Parathyroid adenoma (tissue), 2 donors: ENCODE results near the gene KRT75.

Source experiments
- H2AFZ ChIP-seq: fragments of 300-600 bp; sonication (generic); one replicate; pipeline ENCODE4 v1.7.0; 2017; ENCODE audit warnings: antibody characterized with exemption, mild to moderate bottlenecking
- H3K27ac ChIP-seq: fragments of 300-600 bp; sonication (generic); one replicate; pipeline ENCODE4 v1.7.0; 2017
- H3K27me3 ChIP-seq: fragments of 300-600 bp; sonication (generic); one replicate; pipeline ENCODE4 v1.7.0; 2017; ENCODE audit warnings: low read length; ENCODE audit not compliant: control insufficient read depth, insufficient read depth
- H3K36me3 ChIP-seq: fragments of 300-600 bp; sonication (generic); one replicate; pipeline ENCODE4 v1.7.0; 2017; ENCODE audit warnings: low read length; ENCODE audit not compliant: control insufficient read depth, insufficient read depth
- H3K4me1 ChIP-seq: fragments of 300-600 bp; sonication (generic); one replicate; pipeline ENCODE4 v1.7.0; 2017; ENCODE audit warnings: control low read depth
- H3K4me2 ChIP-seq: fragments of 300-600 bp; sonication (generic); one replicate; pipeline ENCODE4 v1.7.0; 2017; ENCODE audit warnings: low read length
- H3K4me3 ChIP-seq: fragments of 300-600 bp; sonication (generic); one replicate; pipeline ENCODE4 v1.7.0; 2017; ENCODE audit warnings: low read depth, low read length
- H3K79me2 ChIP-seq: fragments of 300-600 bp; sonication (generic); one replicate; pipeline ENCODE4 v1.7.0; 2017; ENCODE audit warnings: control low read depth
- H3K9ac ChIP-seq: fragments of 300-600 bp; sonication (generic); one replicate; pipeline ENCODE4 v1.7.0; 2017; ENCODE audit warnings: mild to moderate bottlenecking
- H3K9me3 ChIP-seq: fragments of 300-600 bp; sonication (generic); one replicate; pipeline ENCODE4 v1.7.0; 2017; ENCODE audit warnings: low read length; ENCODE audit not compliant: control insufficient read depth
- TF ChIP-seq, protein P1 (sequence below): fragments of 300-600 bp; sonication (generic); IDR thresholded peaks from one replicate; pipeline ENCODE4 v1.7.0; 2017; ENCODE audit warnings: antibody characterized with exemption, mild to moderate bottlenecking
- donor health status: primary hyperparathyroidism.

Gene KRT75

DNA sequence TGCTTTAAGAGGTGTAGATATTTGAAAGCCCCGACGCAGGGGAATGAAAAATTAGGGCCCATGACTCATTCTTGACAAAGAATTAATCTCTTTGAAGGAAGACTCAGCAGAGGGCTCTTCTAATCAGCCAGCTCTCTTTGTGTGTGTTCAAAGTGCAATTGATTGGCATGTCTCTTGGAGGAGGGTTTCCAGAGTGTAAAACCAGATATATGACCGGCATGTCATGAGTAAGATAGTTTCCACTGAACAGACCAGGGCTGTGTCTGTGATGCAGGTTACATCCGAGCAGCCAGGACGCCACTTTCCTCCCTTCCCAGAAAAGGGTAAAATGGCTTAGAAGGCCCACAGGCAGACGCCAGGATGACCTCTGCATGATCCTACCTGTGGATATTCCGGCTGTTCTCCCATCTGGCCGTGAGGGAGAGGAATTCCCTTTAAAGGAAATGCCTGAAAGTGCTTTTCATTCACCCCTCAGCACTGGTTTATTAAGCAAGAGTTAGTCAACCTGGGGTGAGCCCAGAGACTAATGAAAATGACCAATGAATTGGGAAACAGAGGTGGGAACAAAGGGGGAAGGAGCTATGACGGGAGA, 7.2 kb upstream of the KRT75 start:
- Histone ChIP-seq H3K9ac (no peak overlapping the region), H3K27me3 (no peaks in the 10 kb centered on the region), H3K4me3 (no peak overlapping the region), H3K4me1 (no peaks in the 10 kb centered on the region), H3K4me2 (no peak overlapping the region), H3K36me3 (no peaks in the 10 kb centered on the region), H3K9me3 (no peaks in the 10 kb centered on the region), H3K79me2 (no peaks in the 10 kb centered on the region), H2AFZ (no peak overlapping the region), H3K27ac (no peak overlapping the region)
- TF ChIP-seq, protein P1, sequence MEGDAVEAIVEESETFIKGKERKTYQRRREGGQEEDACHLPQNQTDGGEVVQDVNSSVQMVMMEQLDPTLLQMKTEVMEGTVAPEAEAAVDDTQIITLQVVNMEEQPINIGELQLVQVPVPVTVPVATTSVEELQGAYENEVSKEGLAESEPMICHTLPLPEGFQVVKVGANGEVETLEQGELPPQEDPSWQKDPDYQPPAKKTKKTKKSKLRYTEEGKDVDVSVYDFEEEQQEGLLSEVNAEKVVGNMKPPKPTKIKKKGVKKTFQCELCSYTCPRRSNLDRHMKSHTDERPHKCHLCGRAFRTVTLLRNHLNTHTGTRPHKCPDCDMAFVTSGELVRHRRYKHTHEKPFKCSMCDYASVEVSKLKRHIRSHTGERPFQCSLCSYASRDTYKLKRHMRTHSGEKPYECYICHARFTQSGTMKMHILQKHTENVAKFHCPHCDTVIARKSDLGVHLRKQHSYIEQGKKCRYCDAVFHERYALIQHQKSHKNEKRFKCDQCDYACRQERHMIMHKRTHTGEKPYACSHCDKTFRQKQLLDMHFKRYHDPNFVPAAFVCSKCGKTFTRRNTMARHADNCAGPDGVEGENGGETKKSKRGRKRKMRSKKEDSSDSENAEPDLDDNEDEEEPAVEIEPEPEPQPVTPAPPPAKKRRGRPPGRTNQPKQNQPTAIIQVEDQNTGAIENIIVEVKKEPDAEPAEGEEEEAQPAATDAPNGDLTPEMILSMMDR: no peak

DNA sequence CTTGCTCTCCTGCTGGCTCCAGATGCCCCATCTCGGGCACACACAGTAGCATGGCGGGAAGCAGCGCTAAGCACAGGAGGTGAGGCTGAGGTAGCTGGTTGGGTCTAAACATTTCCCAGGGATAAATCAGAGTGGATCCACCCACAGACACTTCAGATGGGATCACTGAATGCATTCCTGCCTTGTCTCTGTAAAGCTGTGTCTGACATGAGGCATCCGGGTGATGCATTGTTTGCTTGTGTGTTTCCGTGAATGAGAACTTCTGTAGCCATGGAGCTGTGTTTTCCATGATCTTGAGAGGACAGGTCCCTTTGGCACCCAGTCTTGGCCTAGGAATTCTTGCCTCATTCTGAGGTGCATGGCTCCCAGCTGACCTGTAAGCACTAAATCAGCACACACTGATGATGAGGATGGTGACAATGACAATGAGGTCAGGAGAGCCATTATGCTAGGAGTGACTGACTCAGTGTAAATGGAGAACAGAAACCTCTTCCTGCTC, 6.7 kb upstream of the KRT75 start:
- H3K9ac ChIP-seq: no peak overlapping the region
- TF ChIP-seq, protein P1: no peak
- H2AFZ ChIP-seq: no peak overlapping the region
- no peak overlapping the region for H3K27ac ChIP-seq
- no peaks in the 10 kb centered on the region for H3K9me3 ChIP-seq
- no peaks in the 10 kb centered on the region for H3K79me2 ChIP-seq
- no peaks in the 10 kb centered on the region for H3K36me3 ChIP-seq
- no peaks in the 10 kb centered on the region for H3K27me3 ChIP-seq
- H3K4me3 ChIP-seq: no peak overlapping the region
- H3K4me1 ChIP-seq: no peaks in the 10 kb centered on the region
- no peak overlapping the region for H3K4me2 ChIP-seq

DNA sequence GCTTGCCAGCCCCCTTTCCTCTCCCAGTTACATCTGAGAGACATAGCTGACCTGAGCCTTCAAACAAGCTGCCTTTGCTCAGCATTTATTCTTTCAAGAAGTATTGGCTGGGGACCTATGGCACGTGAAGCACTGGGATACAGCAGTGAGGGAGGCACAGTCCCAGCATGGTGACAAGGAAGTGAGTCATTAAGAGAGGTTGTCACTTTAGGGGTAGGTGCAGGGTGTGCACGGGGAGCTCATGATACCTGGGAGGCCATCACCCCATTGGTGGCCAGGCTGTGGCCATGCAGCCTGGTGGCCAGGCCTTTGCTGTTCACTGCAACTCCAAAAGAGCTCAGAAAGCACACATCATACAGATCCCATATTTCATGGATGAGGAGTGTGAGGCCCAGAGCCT, 5.7 kb upstream of the KRT75 start:
- TF ChIP-seq, protein P1: no peak
- H3K27me3 ChIP-seq: no peaks in the 10 kb centered on the region

DNA sequence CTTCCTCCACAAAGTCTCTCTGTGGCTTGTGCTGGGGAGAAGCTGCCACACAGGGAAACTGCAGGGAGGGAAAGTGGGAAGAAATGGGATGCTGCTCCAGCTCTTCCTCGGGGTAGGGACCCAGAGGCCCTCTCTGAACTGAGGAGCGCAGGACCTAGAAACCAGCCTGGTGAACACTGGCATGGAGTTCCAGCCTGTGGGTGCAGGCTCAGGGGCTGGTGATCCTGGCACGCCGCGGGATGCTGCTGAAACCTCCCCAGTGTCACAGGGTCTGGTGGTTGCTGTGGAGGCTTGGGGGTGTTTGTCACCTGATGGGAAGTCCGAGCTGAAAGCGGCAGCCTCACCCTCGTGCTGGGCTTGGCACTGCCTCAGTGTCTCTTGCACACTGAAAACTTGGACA, 5.2 kb upstream of the KRT75 start:
- no peaks in the 10 kb centered on the region for H3K9me3 ChIP-seq
- no peaks in the 10 kb centered on the region for H3K4me1 ChIP-seq
- H3K4me3 ChIP-seq: no peak overlapping the region
- H3K36me3 ChIP-seq: no peaks in the 10 kb centered on the region
- TF ChIP-seq, protein P1: no peak
- no peaks in the 10 kb centered on the region for H3K27me3 ChIP-seq
- H3K4me2 ChIP-seq: no peak overlapping the region
- H2AFZ ChIP-seq: no peak overlapping the region
- no peaks in the 10 kb centered on the region for H3K79me2 ChIP-seq
- H3K9ac ChIP-seq: no peak overlapping the region
- H3K27ac ChIP-seq: no peak overlapping the region

More for the DNA sequence above, 5.7 kb upstream of the KRT75 start:
- no peak overlapping the region for H3K4me3 ChIP-seq
- no peaks in the 10 kb centered on the region for H3K79me2 ChIP-seq
- H3K27ac ChIP-seq: no peak overlapping the region
- no peak overlapping the region for H2AFZ ChIP-seq
- no peaks in the 10 kb centered on the region for H3K9me3 ChIP-seq
- no peaks in the 10 kb centered on the region for H3K4me1 ChIP-seq
- H3K9ac ChIP-seq: no peak overlapping the region
- no peak overlapping the region for H3K4me2 ChIP-seq
- H3K36me3 ChIP-seq: no peaks in the 10 kb centered on the region
